K562 (cell line): ENCODE results near the gene KPNA3.

Experiments
- CC2D1A ChIP-seq: fragments of 450-650 bp; IDR thresholded peaks from 2 replicates; pipeline ENCODE4 v1.6.1; 2017; ENCODE audit warnings: mild to moderate bottlenecking
- EZH2 ChIP-seq: IDR thresholded peaks from 2 replicates; pipeline ENCODE4 v1.6.1; 2012; ENCODE audit warnings: low read depth, mild to moderate bottlenecking, inconsistent platforms, low read length, borderline replicate concordance
- ZFP1 ChIP-seq: fragments of 450-650 bp; formaldehyde crosslinking; IDR thresholded peaks from 2 replicates; pipeline ENCODE4 v1.4.0; 2020; ENCODE audit warnings: mild to moderate bottlenecking, mixed read lengths
- ZNF12 ChIP-seq: sonication (generic); formaldehyde crosslinking; IDR thresholded peaks from 2 replicates; pipeline ENCODE4 v1.4.0; 2020; ENCODE audit warnings: mild to moderate bottlenecking, missing genetic modification reagents

DNA sequence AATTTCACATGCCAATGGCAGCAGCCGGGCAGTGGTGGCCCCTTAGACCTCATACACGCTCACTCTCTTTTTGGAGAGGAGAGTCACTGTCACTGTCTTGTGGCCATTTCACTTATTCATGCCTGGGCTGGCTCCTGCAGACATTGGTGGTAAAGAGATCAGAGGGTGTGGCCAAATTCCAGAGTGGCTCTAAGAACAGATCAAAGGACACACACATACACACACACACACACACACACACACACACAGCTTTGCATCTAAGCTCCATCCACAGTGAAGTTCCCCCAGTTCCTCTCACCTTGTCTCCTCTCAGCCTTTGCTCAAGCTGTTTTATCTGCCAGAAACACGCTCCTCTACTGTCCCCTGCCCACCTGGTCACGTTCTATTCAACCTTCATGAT is 46.5 kb upstream of the KPNA3 start:
- no peak for TF ChIP-seq ZFP1 (CRISPR knock-in tag)
- TF ChIP-seq EZH2: no peak
- TF ChIP-seq ZNF12 (CRISPR knock-in tag): no peak
- TF ChIP-seq CC2D1A: no peak
